K562 (cell line): ENCODE data around the gene BCL2L13. TPM values are rescaled to one million over a fixed set of nuclear protein-coding genes. Genes with fewer than 3 reads are reported as not detected.
A peak's percentile ranks its signal among the peaks of the same experiment; 100 is the strongest.

Experiments used
- ARID1B ChIP-seq: fragments of 450-650 bp; IDR thresholded peaks from 2 replicates; pipeline ENCODE4 v1.6.1; 2016; ENCODE audit warnings: antibody characterized with exemption, mild to moderate bottlenecking, inconsistent platforms
- ATF1 ChIP-seq, 2 experiments: fragments of 450-650 bp in 1 of 2; IDR thresholded peaks; 2 replicates each; pipeline ENCODE4 v1.6.1; 2016; ENCODE audit warnings: missing compliant biosample characterization in 1 of 2, missing genetic modification characterization in 1 of 2
- CEBPB ChIP-seq: fragments of 450-650 bp; IDR thresholded peaks from 2 replicates; pipeline ENCODE4 v1.6.1; 2016; ENCODE audit warnings: missing genetic modification characterization, missing compliant biosample characterization
- GABPA ChIP-seq: fragments of 200-800 bp; sonication (Bioruptor generic); conservative IDR thresholded peaks from 2 replicates; pipeline ENCODE4 v1.6.1; 2016; ENCODE audit warnings: low read depth, missing genetic modification characterization, missing compliant biosample characterization
- GTF2A2 ChIP-seq: IDR thresholded peaks from 2 replicates; pipeline ENCODE4 v1.6.1; 2016; ENCODE audit warnings: mild to moderate bottlenecking, missing genetic modification characterization, missing compliant biosample characterization
- L3MBTL2 ChIP-seq: fragments of 450-650 bp; IDR thresholded peaks from 2 replicates; pipeline ENCODE4 v1.6.1; 2016; ENCODE audit warnings: mild to moderate bottlenecking, moderate library complexity
- NR2C1 ChIP-seq, 2 experiments: fragments of 450-650 bp; IDR thresholded peaks; 2 replicates each; pipeline ENCODE4 v1.6.1; 2017; ENCODE audit warnings: mild to moderate bottlenecking in 2 of 2, antibody characterized with exemption in 1 of 2, inconsistent platforms in 1 of 2, missing compliant biosample characterization in 1 of 2, missing genetic modification characterization in 1 of 2
- NR2C2 ChIP-seq, 2 experiments: fragments of 200-800 bp in 1 of 2; sonication (Bioruptor generic) in 1 of 2; sonication (generic) in 1 of 2; formaldehyde crosslinking in 1 of 2; IDR thresholded peaks; 2 replicates each; pipeline versions ENCODE4 v1.6.1 to v1.8.0; 2016 to 2022; ENCODE audit warnings: mild to moderate bottlenecking in 1 of 2, missing compliant biosample characterization in 1 of 2, missing genetic modification characterization in 1 of 2, missing genetic modification reagents in 1 of 2
- POLR2H ChIP-seq: IDR thresholded peaks from 2 replicates; pipeline ENCODE4 v1.6.1; 2016; ENCODE audit warnings: missing genetic modification characterization, low read depth, mild to moderate bottlenecking, control low read depth, missing compliant biosample characterization, moderate library complexity
- RCOR1 ChIP-seq, 2 experiments: IDR thresholded peaks; 2 replicates each; pipeline ENCODE4 v1.6.1; 2012; ENCODE audit warnings: low read depth in 2 of 2, low read length in 2 of 2, borderline replicate concordance in 1 of 2, improper control_type of control experiment in 1 of 2
- TBP ChIP-seq: optimal IDR thresholded peaks from 2 replicates; pipeline ENCODE3; 2011; ENCODE audit warnings: low read depth, low read length, improper control_type of control experiment
- ZFX ChIP-seq: sonication (generic); formaldehyde crosslinking; IDR thresholded peaks from 2 replicates; pipeline ENCODE4 v1.8.0; 2022; ENCODE audit warnings: mild to moderate bottlenecking, missing genetic modification reagents, moderate library complexity
- ZNF184 ChIP-seq: sonication (generic); formaldehyde crosslinking; IDR thresholded peaks from 2 replicates; pipeline ENCODE4 v1.5.0; 2020; ENCODE audit warnings: missing genetic modification reagents
- ZNF717 ChIP-seq: fragments of 250-450 bp; sonication (Bioruptor Pico); IDR thresholded peaks from 2 replicates; pipeline ENCODE4 v1.5.0; 2021
- polyA plus RNA-seq, 8 experiments: library from polyadenylated mRNA; depleted of rRNA in 4 of 8; stranded (reverse) in 5 of 8; unstranded in 3 of 8; fragments of >200 nt; fragmentation: Nextera tagmentation in 2 of 8; fragmentation: Illumina TruSeq in 1 of 8; extraction: Ambion mirVana in 2 of 8; extraction: Trizol in 1 of 8; gene quantifications; 2 replicates each; pipeline versions ENCODE4 v1.2.1 to v1.2.3, GENCODE V29; 2011 to 2014; ENCODE audit warnings: inconsistent platforms in 1 of 8, missing spikeins in 1 of 8
- total RNA-seq, 7 experiments: library from RNA; depleted of rRNA in 6 of 7; stranded (reverse); fragments of >200 nt in 6 of 7; fragmentation: Illumina TruSeq in 2 of 7; extraction: Trizol in 2 of 7; gene quantifications; 2 replicates each; pipeline versions ENCODE4 v1.2.1 to v1.2.3, GENCODE V29; 2011 to 2021; ENCODE audit warnings: low replicate concordance in 1 of 7
- TF ChIP-seq, protein P1 (sequence below), 2 experiments: fragments of 200-800 bp in 1 of 2; sonication (Bioruptor generic) in 1 of 2; sonication (generic) in 1 of 2; formaldehyde crosslinking in 1 of 2; IDR thresholded peaks in 1 of 2; conservative IDR thresholded peaks in 1 of 2; 2 replicates each; pipeline versions ENCODE4 v1.5.0 to v1.6.1; 2016 to 2020; ENCODE audit warnings: missing compliant biosample characterization in 1 of 2, missing genetic modification characterization in 1 of 2, missing genetic modification reagents in 1 of 2

BCL2L13 gene
- total and polyA plus RNA-seq, 9 of the 15 experiments (the other 6 are each of a cell fraction or from before 2014, with no cell fraction given): 41.5 to 63.4 (median 56.5) TPM

- TF ChIP-seq ZNF184 (CRISPR knock-in tag) (no peak), NR2C2 (CRISPR knock-in tag; IDR thresholded peaks at IDR 0.05) (no peak), NR2C2 (tag; IDR thresholded peaks at IDR 0.05) (0 out of 2 replicates have a peak, but pooled peaks have one; percentile 51), ARID1B (0 out of 2 replicates have a peak, but pooled peaks have one; percentile 21), ZNF717 (no peak), GTF2A2 (tag) (no peak), CEBPB (tag) (peak; percentile 24), RCOR1 (IDR thresholded peaks at IDR 0.05; ENCODE audit: borderline replicate concordance in 1 of 2, low read depth in 2 of 2, low read length in 2 of 2) (0 out of 4 replicates have a peak, but pooled peaks of 1 of the 2 experiments have one; percentile 21), POLR2H (tag) (no peak), TBP (peak; percentile 19), L3MBTL2 (peak; percentile 64), NR2C1 (IDR thresholded peaks at IDR 0.05) (no peak), NR2C1 (tag; IDR thresholded peaks at IDR 0.05) (peak; percentile 45; the same call in 1 of the 2 replicates), GABPA (peak; percentile 84), ZFX (CRISPR knock-in tag) (peak; percentile 58), ATF1 (CRISPR knock-in tag; IDR thresholded peaks at IDR 0.05) (no peak), ATF1 (tag; IDR thresholded peaks at IDR 0.05) (0 out of 2 replicates have a peak, but pooled peaks have one; percentile 22)
- TF ChIP-seq, protein P1, sequence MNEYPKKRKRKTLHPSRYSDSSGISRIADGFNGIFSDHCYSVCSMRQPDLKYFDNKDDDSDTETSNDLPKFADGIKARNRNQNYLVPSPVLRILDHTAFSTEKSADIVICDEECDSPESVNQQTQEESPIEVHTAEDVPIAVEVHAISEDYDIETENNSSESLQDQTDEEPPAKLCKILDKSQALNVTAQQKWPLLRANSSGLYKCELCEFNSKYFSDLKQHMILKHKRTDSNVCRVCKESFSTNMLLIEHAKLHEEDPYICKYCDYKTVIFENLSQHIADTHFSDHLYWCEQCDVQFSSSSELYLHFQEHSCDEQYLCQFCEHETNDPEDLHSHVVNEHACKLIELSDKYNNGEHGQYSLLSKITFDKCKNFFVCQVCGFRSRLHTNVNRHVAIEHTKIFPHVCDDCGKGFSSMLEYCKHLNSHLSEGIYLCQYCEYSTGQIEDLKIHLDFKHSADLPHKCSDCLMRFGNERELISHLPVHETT (CRISPR knock-in tag; conservative IDR thresholded peaks at IDR 0.05 in 1 of 2, IDR thresholded peaks at IDR 0.05 in 1 of 2): 0 out of 4 replicates have a peak, but pooled peaks of 1 of the 2 experiments have one; percentile 13
- TF ChIP-seq, all 486 proteins: peak for 37
These were observed 138.6 kb downstream of the BCL2L13 start (continued) for GRCh38 chr22:17777005-17777716.
